Activated CD8-positive, alpha-beta memory T cell treated with anti-CD3 and anti-CD28 coated beads, Interleukin-2, amount 50 U/mL, for 24 hours (primary cell): Measurements from ENCODE around the gene MALRD1.

Experiments used
- DNase-seq: peaks from one replicate; pipeline ENCODE4 v3.0.0-alpha.2; 2020; ENCODE audit errors: extremely low read depth

MALRD1 gene

GRCh38 chr10:19570991-19571390 lies 522.4 kb downstream of the MALRD1 start:
- no peak for DNase-seq

DNA sequence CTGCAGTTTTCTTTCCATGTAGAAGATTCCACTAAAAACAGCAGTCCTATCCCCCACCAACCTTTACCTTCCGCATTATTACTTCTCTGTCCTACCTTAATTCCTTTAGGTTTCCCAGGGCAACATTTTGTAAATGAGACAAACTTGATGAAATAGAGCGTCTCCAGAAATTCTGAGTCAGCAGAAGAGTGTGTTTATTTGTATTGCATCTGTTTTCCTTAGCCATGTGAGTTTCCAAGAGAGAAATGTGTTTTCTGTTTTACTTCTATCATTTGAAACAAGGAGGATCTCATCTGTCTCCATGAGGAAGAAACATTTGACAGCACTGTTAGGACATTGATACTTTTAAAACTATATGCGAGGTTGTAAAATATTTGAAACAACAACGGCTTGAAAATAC lies 523.5 kb downstream of the MALRD1 start:
- no peak for DNase-seq

- no peak for DNase-seq
Measured at GRCh38 chr10:19576576-19576975, 528.0 kb downstream of the MALRD1 start.

- DNase-seq = no peak
Measured at GRCh38 chr10:19577381-19577780, 528.8 kb downstream of the MALRD1 start.

DNA sequence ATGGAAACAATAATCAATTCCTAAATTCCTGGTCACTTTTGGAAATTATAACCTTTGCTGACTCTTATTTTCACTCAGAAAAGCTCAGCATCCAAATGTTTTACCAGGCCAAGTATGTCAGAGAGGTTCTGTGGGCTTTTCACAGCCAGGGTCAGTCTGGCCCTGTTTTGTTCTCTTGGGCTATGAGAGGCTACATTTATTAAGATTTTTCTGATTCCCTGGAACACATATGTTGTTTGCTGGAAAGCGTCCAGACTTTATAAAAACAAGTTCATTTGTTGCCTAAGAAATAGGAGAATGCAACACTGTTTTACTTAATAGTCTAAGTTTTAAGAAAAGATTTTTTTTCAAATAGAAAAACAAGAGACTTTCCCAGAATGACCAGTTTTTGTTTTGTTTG lies 529.2 kb downstream of the MALRD1 start:
- no peak for DNase-seq

GRCh38 chr10:19578571-19578970 lies 530.0 kb downstream of the MALRD1 start:
- DNase-seq = no peak

DNA sequence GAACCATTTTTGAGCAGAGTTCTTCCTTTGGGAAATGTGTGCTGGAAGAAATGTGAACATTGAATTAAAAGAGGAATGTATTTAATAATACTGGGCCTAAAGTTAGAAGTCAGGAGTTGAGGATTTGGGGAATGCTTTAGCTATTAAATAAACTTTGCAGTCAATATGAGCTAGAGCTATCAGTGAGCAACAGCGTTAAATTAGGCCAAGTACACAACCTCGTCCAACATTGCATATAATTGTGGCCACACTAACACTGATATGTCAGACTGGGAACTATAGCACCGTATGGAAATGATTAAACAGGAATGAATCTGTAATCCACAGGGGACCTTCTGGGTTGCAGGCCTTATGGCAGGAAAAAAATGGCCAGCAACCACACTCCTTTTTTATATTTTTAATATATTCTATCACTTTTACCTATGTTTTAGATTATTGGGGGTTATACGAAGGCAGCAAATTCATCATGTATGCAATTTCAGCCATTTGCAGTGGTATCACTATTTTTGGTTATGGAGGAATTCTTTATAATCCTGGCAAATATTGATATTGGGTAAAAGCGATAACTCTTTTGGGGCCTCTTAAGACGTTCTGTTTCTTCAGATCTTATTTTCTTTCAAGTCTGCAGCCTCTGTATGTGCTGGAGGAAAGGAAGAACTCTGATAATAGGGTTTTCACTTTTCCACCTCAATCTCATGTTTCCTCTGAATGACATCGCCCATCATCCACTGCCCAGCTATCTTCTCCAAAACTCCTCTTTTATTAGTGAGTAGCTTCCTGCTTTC lies 531.4 kb downstream of the MALRD1 start:
- no peak for DNase-seq

DNA sequence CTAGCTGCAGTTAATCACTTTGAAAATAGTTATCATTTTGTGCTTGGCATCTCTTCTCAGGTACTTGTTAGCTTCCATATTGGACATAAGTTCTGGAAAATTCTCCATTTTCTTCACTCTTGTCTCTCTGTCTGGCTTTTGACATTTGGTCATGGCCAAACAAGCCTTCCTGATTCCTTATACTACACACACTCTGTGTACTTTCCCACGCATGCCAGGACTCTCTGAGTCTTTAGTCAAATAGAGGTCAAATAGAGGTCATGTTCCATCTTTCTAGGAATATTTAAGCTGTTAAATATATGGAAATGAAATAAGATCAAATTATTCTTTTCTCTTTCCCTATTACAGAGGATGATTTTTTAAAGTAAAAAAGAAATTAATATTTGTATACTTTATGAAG lies 532.1 kb downstream of the MALRD1 start:
- DNase-seq = no peak

- DNase-seq = no peak
Measured at GRCh38 chr10:19588608-19589007, 540.0 kb downstream of the MALRD1 start.

DNA sequence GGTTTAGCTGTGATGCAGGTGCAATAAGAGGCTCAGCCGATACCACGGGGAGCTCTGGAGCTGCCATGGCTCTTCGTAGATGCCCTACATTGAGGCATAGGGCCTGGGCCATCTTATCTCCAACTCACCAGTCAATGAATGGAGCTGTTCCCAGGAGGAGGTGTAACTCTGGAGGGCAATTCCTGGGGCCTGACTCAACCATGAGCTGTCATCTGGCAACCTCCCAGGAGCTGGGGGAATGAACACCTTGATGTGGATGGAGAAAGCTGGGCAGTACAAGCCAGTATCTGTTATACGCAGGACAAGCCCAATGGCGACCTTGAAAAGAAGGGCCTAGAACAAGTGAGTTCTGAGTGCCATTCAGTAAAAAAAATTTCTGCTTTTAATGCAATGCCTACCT lies 543.7 kb downstream of the MALRD1 start:
- no peak for DNase-seq

DNA sequence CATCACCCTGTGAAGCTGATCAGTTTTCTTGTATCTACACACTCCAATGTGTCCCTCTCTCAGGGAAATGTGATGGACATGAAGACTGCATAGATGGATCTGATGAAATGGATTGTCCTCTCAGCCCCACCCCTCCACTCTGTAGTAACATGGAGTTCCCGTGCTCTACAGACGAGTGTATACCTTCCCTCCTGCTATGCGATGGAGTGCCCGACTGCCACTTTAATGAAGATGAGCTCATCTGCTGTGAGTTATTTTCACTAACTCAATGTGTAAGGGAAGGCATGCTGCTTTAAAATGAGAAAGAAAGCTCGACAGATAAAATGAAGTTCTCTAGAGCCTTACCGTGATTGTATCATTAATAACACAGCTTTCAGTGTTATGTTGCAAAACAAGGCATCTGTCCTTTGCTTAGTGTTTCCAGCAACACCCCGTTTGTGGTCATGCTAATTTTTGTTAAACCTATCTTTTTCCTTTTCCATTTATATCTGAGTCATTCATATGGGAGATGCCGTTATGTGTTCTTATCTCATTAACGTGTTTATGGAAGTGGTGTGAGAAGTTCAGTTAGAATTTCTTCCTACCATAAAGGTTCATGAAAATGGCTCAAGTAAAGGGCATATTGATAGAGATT lies 546.7 kb downstream of the MALRD1 start:
- DNase-seq = no peak

GRCh38 chr10:19605806-19606205 lies 557.2 kb downstream of the MALRD1 start:
- DNase-seq = no peak

GRCh38 chr10:19606968-19607367 lies 558.4 kb downstream of the MALRD1 start:
- DNase-seq = no peak

GRCh38 chr10:19611775-19612174 lies 563.2 kb downstream of the MALRD1 start:
- no peak for DNase-seq

GRCh38 chr10:19616966-19617365 lies 568.4 kb downstream of the MALRD1 start:
- no peak for DNase-seq

DNA sequence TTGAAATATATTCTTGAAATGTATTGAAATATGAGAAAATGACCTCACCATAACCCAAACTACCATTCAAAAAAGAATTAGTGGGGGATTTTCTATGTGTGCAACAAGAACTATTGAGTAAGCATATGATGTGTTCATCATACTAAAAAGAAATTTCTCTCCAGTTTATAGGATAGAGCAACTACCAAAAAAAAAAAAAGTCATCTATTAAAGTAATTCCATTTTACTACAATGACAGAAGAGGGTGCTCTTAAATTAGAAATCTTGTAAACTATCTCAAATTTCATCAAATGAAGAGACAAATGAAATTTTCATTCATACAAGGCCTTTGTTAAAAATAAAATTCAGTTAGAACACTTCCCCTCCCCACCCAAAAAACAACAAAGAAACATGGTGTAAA lies 572.2 kb downstream of the MALRD1 start:
- DNase-seq = no peak

- DNase-seq = no peak
Measured at GRCh38 chr10:19623321-19623720, 574.7 kb downstream of the MALRD1 start.

GRCh38 chr10:19626156-19626555 lies 577.6 kb downstream of the MALRD1 start:
- no peak for DNase-seq

- DNase-seq = no peak
Measured at GRCh38 chr10:19628767-19629560, 580.4 kb downstream of the MALRD1 start.

GRCh38 chr10:19629567-19629966 lies 581.0 kb downstream of the MALRD1 start:
- no peak for DNase-seq

- no peak for DNase-seq
Measured at GRCh38 chr10:19634163-19634562, 585.6 kb downstream of the MALRD1 start.

- no peak for DNase-seq
Measured at GRCh38 chr10:19638182-19638895, 589.7 kb downstream of the MALRD1 start.
